HG02938 (cell line): ENCODE results near the gene WWOX.

Experiments
- ATAC-seq: cut with Tn5 transposase; IDR thresholded peaks from one replicate; pipeline ENCODE4 v1.9.1; 2021; ENCODE audit warnings: mild to moderate bottlenecking, moderate library complexity; ENCODE audit not compliant: unreplicated experiment

WWOX gene

GRCh38 chr16:78140818-78141466 is 41.5 kb downstream of the WWOX start:
- no peak for ATAC-seq

- no peak for ATAC-seq
These were observed 43.3 kb downstream of the WWOX start for GRCh38 chr16:78142788-78143187.

- no peak for ATAC-seq
These were observed 47.4 kb downstream of the WWOX start for GRCh38 chr16:78146807-78147206.

- no peak for ATAC-seq
These were observed 48.5 kb downstream of the WWOX start for GRCh38 chr16:78147911-78148401.

GRCh38 chr16:78150233-78150632 is 50.8 kb downstream of the WWOX start:
- ATAC-seq = no peak

DNA sequence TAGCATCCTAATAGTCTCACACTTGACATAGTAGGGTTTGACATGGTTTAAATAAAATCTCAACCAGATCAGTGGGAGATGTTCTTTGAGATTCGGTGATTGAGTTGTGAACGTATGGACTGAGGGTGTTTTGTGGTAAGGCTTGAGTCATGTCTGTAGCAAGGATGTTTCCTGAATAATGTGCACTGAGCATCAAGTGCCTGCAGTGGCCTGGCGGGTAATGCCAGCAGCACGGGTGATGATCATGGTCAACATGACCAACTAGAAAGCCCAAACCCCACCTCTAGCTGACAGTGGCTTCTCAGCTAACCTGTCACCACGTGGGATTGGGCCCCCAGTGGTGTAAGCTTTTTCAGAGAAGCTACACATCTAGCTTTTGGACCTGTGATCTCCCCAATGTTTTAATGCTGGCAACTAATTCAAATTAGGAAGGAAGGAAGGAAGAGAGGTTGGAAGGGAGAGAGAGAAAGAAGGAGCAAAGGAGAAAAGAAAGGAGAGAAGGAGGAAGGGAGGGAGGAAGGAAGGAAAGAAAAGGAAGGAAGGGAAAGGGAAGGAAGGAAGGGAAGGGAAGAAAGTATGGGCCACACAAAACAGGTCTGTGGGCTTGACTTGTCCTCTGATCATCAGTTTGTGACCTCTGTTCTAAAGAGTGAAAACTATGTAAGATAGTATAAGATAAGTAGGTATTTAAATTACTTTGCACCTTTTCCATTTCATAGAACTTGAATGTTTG is 55.4 kb downstream of the WWOX start:
- ATAC-seq = no peak

GRCh38 chr16:78155791-78156345 is 56.4 kb downstream of the WWOX start:
- ATAC-seq = no peak

DNA sequence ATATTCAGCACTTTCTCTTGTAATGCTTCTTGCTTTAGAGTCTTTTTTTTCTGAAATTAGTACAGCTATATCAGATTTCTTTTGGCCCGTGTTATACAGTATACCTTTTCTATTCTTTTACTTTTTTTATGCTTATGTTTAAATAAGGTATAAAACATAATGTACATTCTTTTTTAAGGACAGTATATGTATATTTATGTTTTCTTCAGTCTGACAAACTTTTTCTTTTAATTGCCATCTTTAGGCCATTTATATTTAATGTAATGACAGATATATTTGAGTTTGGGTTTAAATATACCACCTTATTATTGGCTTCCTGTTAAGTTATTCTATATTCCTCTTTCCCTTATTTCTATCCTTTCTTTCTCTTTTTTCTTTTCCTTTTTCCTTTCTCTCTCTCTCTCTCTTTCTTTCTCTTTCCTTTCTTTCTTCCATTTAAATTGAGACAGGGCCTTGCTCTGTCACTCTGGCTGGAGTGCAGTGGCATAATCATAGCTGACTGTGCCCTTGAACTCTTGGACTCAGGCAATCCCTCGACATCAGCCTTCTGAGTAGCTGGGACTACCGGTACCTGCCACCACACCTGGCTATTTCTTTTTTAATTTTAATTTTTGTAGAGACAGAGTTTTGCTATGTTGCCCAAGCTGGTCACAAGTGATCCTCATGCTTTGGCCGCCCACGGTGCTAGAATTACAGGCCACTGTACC is 61.7 kb downstream of the WWOX start:
- no peak for ATAC-seq

GRCh38 chr16:78163772-78164670 is 64.6 kb downstream of the WWOX start:
- no peak for ATAC-seq

GRCh38 chr16:78170494-78170933 is 71.1 kb downstream of the WWOX start:
- no peak for ATAC-seq

DNA sequence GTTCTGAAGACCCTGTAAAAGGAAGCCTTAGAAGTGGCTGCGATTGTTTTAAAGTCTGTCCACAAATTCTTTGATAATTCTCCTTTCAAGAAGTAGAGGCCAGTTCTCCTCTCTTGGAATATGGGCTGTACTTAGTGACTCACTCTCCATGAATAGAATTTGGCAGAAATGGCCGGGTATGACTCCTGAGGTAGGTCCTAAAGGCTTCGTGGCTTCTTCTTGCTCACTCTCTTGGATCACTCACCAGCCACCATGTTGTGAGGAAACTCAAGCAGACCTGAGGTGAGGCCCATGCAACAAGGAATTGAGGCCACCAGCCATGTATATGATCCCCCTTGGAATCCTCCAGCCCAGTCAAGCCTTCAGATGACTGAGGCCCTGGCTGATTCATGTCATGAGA is 75.8 kb downstream of the WWOX start:
- no peak for ATAC-seq

- no peak for ATAC-seq
These were observed 77.0 kb downstream of the WWOX start for GRCh38 chr16:78176435-78176834.

DNA sequence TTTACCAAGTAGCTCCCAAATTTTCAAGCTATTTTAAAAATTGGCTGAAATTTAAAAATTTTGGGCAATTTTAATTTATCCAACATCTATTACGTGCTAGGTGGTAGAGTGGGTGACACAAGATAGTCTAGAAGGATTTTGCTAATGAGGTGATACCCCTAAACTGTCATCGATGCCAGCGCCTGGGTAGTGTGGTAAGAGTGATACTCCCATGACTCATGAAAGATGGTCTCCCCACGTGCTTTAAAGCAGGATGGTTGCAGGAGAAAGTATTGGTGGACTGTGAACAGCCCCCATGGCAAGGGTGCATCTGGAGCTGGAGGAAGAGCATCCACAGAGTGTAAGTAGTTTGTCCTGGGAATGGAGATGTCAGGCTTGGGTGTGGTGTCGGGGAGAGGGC is 77.8 kb downstream of the WWOX start:
- ATAC-seq = no peak

GRCh38 chr16:78177987-78178386 is 78.5 kb downstream of the WWOX start:
- no peak for ATAC-seq

GRCh38 chr16:78179666-78180065 is 80.2 kb downstream of the WWOX start:
- no peak for ATAC-seq

DNA sequence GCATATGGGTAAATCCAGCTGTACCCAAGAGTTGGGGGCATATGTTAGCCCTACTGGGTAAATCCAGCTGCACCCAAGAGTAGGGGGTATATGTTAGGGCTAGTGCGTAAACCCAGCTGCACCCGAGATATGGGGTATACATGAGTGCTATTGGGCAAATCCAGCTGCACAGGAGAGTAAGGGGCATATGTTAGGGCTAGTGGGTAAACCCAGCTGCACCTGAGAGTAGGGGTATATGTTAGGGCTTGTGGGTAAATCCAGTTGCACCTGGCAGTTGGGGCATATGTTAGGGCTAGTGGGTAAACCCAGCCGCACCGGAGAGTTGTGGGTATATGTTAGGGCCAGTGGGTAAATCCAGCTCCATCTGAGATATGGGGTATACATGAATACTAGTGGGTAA is 80.9 kb downstream of the WWOX start:
- no peak for ATAC-seq

DNA sequence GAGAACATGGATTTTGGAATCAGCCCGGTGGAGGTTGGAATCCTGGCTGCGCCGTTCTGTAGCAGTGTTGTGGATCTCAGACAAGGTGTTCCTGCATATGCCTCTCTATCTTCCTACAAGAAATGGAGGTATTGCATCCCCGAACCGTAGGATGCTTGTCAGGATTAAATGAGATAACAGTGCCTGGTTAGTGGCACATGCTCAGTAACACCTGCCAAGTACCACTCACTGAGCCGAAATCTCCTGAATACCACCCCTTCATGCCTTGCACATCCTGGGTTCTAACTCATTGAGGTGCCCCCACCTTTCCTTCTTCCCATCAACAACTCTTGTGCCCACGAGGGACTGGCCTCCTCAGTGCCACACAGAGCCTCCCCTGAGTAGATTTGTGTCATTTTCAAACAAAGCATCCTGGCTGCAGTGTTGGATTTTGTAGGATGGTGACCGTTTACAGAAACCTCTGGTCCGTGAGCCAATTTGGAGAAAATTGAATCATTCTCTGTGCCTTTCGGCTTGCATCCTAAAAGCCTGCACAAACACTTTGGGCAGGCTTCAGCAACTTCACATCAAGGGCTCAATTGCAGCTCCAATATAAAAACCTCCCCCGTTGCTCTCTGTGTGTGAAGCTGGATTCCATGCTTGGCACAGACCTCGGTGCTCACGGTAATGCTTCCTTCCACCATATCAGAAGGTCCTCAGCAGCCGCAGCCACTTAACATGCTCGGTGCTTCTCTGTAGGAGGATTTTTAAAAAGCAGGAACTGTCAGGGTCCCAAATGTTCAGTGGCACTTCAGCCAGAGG is 84.2 kb downstream of the WWOX start:
- no peak for ATAC-seq

- ATAC-seq = no peak
These were observed 85.1 kb downstream of the WWOX start for GRCh38 chr16:78184238-78185183.

DNA sequence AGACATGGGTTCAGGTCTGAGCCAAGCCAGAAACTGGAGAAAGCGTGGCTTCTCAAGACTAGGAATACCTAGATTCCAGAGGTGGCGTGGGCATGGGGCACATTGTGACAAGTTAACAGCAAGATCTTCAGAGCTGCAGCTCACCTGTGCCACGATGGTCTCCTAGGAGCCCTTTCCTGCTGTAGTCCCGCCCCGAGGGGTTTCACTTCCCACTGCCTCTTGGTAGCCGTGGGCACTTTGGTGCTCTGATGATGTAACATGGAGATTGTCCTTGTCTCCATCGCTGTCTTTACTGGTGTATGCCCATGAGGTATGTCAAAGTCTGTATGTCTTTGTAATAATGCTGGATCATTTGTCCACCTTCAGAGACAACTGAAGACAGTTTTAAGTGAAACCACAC is 89.7 kb downstream of the WWOX start:
- ATAC-seq = no peak
